K562 (cell line): Measurements from ENCODE around the gene RGS9BP. TPM values are rescaled to one million over a fixed set of nuclear protein-coding genes. Genes with fewer than 3 reads are reported as not detected.

ENCODE experiments used
- ATAC-seq: fragments of 200-7000 bp; cut with Tn5 transposase; 3 replicates; pipeline ENCODE4 v1.9.1; 2020; ENCODE audit warnings: moderate library complexity
- BruUV-seq: library from RNA; stranded (reverse); fragments of 400-500 nt; replicated peaks from 2 replicates; lab custom pipeline; 2021; lab: Mats Ljungman, UMichigan
- CTCF ChIA-PET: fragments of 300-600 bp; formaldehyde crosslinking; extraction: SDS; loops from one replicate; lab custom pipeline; 2021; ENCODE audit warnings: low intra/inter-chr PET ratio; lab: Yijun Ruan, JAX
- POLR2A ChIA-PET: fragments of 300-600, 350-650 bp; sonication (Branson Sonifier 250); formaldehyde crosslinking; extraction: SDS; loops from one replicate; lab custom pipeline; 2021; ENCODE audit warnings: antibody characterized with exemption, inconsistent platforms; lab: Yijun Ruan, JAX
- DNase-seq, 4 experiments: peaks; one replicate each; pipeline versions ENCODE4 v3.0.0 to v3.0.0-alpha.2; 2011 to 2018; ENCODE audit warnings: low spot score in 3 of 4, mixed read lengths in 3 of 4; ENCODE audit errors: extremely low read depth in 1 of 4
- FAIRE-seq: peaks from 2 replicates; lab custom pipeline; 2011; peaks lifted over from hg19 to GRCh38; lab: Jason Lieb, UNC
- H2AFZ ChIP-seq: 2 replicates; pipeline ENCODE4 v1.6.0; 2011; ENCODE audit warnings: low read depth, low read length, control low read depth, inconsistent platforms
- H3K27ac ChIP-seq: fragments of 200-600 bp; 3 replicates; pipeline ENCODE4 v1.8.0; 2011; ENCODE audit warnings: low read depth, mild to moderate bottlenecking, control low read depth, inconsistent platforms, low read length, moderate library complexity, mixed read lengths; ENCODE audit errors: extremely low read depth
- H3K27me3 ChIP-seq, 2 experiments: fragments of 300-600 bp in 1 of 2; 2 replicates in 1 of 2; 3 replicates in 1 of 2; pipeline versions ENCODE4 v1.6.0 to v1.8.0; 2011; ENCODE audit warnings: inconsistent platforms in 2 of 2, low read length in 2 of 2, mild to moderate bottlenecking in 1 of 2, mixed read lengths in 1 of 2, moderate library complexity in 1 of 2; ENCODE audit not compliant: control insufficient read depth in 2 of 2, insufficient read depth in 2 of 2
- H3K36me3 ChIP-seq: fragments of 300-600 bp; 3 replicates; pipeline ENCODE4 v1.8.0; 2011; ENCODE audit warnings: mild to moderate bottlenecking, low read length, inconsistent platforms; ENCODE audit not compliant: control insufficient read depth, insufficient read depth
- H3K4me1 ChIP-seq, 2 experiments: fragments of 200-600 bp in 1 of 2; replicated peaks in 1 of 2; 2 replicates in 1 of 2; 3 replicates in 1 of 2; pipeline versions ENCODE4 v1.5.1 to v1.8.0; 2011; ENCODE audit warnings: inconsistent platforms in 2 of 2, low read length in 2 of 2, mild to moderate bottlenecking in 1 of 2, mixed read lengths in 1 of 2, moderate library complexity in 1 of 2; ENCODE audit not compliant: control insufficient read depth in 2 of 2, insufficient read depth in 2 of 2
- H3K4me2 ChIP-seq: 2 replicates; pipeline ENCODE4 v1.6.1; 2011; ENCODE audit warnings: low read length, control low read depth, inconsistent platforms, mixed read lengths; ENCODE audit not compliant: insufficient read depth
- H3K4me3 ChIP-seq: fragments of 200-600 bp; sonication (generic), shearing (Covaris generic); 2 replicates; pipeline ENCODE4 v1.5.1; 2016; ENCODE audit warnings: control low read depth, inconsistent platforms
- H3K79me2 ChIP-seq: fragments of 200-600 bp; 3 replicates; pipeline ENCODE4 v1.8.0; 2011; ENCODE audit warnings: low read length, inconsistent platforms; ENCODE audit not compliant: control insufficient read depth, insufficient read depth
- H3K9ac ChIP-seq, 2 experiments: 2 replicates each; pipeline versions ENCODE4 v1.6.0 to v1.6.1; 2011; ENCODE audit warnings: low read depth in 2 of 2, low read length in 2 of 2, control low read depth in 1 of 2, inconsistent platforms in 1 of 2, mild to moderate bottlenecking in 1 of 2, mixed read lengths in 1 of 2; ENCODE audit not compliant: insufficient read depth in 1 of 2
- H3K9me1 ChIP-seq: one replicate; pipeline ENCODE4 v1.6.0; 2011; ENCODE audit warnings: inconsistent platforms, mild to moderate bottlenecking, low read length, moderate library complexity; ENCODE audit not compliant: control insufficient read depth, insufficient read depth
- H3K9me3 ChIP-seq: replicated peaks from 2 replicates; pipeline ENCODE4 v1.5.1; 2011; ENCODE audit warnings: low read depth, low read length, inconsistent platforms; ENCODE audit not compliant: control insufficient read depth, insufficient read depth
- H4K20me1 ChIP-seq: replicated peaks from 2 replicates; pipeline ENCODE4 v1.6.1; 2011; ENCODE audit warnings: low read length, inconsistent platforms, mixed read lengths; ENCODE audit not compliant: control insufficient read depth, insufficient read depth
- CBFA2T2 ChIP-seq: fragments of 450-650 bp; conservative IDR thresholded peaks from 2 replicates; pipeline ENCODE4 v1.6.1; 2017; ENCODE audit warnings: mild to moderate bottlenecking
- ESRRA ChIP-seq: fragments of 450-650 bp; IDR thresholded peaks from 2 replicates; pipeline ENCODE4 v1.6.1; 2014; ENCODE audit warnings: low read depth, mild to moderate bottlenecking, moderate library complexity, borderline replicate concordance
- HDAC8 ChIP-seq: fragments of 450-650 bp; IDR thresholded peaks from 2 replicates; pipeline ENCODE4 v1.6.1; 2016; ENCODE audit warnings: mild to moderate bottlenecking, missing genetic modification characterization, moderate library complexity, missing compliant biosample characterization
- HSF4 ChIP-seq: fragments of 250-450 bp; sonication (Bioruptor Pico); IDR thresholded peaks from 2 replicates; pipeline ENCODE4 v2.1.2; 2022; ENCODE audit warnings: mild to moderate bottlenecking, moderate library complexity, borderline replicate concordance
- JUND ChIP-seq, 2 experiments: IDR thresholded peaks; 2 replicates in 1 of 2; 3 replicates in 1 of 2; pipeline ENCODE4 v1.6.1; 2011; ENCODE audit warnings: borderline replicate concordance in 2 of 2, low read depth in 2 of 2, low read length in 2 of 2, improper control_type of control experiment in 1 of 2, missing biosample characterization in 1 of 2, missing genetic modification characterization in 1 of 2, missing genetic modification reagents in 1 of 2
- SMARCC2 ChIP-seq: fragments of 450-650 bp; IDR thresholded peaks from 2 replicates; pipeline ENCODE4 v1.6.1; 2017; ENCODE audit warnings: antibody characterized with exemption, moderate library complexity, mild to moderate bottlenecking, low read depth
- SOX6 ChIP-seq: fragments of 450-650 bp; IDR thresholded peaks from 2 replicates; pipeline ENCODE4 v1.6.1; 2014; ENCODE audit warnings: mild to moderate bottlenecking
- TAF9B ChIP-seq: fragments of 450-650 bp; IDR thresholded peaks from 2 replicates; pipeline ENCODE4 v1.6.1; 2018; ENCODE audit warnings: mild to moderate bottlenecking; ENCODE audit not compliant: partially characterized antibody
- ZC3H4 ChIP-seq: sonication (generic); formaldehyde crosslinking; IDR thresholded peaks from 2 replicates; pipeline ENCODE4 v1.9.0; 2021; ENCODE audit warnings: missing genetic modification reagents, borderline replicate concordance
- ZNF551 ChIP-seq: fragments of 250-450 bp; sonication (Bioruptor Pico); IDR thresholded peaks from 2 replicates; pipeline ENCODE4 v1.5.0; 2021; ENCODE audit warnings: mild to moderate bottlenecking, moderate library complexity
- WGBS: fragments of 100-300 bp; shearing (Covaris generic); methylation state at CpG from one replicate; pipeline ENCODE4 v1.1.6; 2016; ENCODE audit warnings: low coverage, mixed read lengths; ENCODE audit not compliant: insufficient coverage; ENCODE audit errors: missing lambda C conversion rate; 5-methylcytosine and 5-hydroxymethylcytosine counted together
- in situ Hi-C: fragments of 300-500 bp; cut with MboI; formaldehyde crosslinking; loops from 4 replicates; pipeline ENCODE4 v1.15.0; 2018; ENCODE audit warnings: inconsistent platforms, mixed read lengths
- intact Hi-C: fragments of 100-400 bp; cut with micrococcal nuclease; formaldehyde crosslinking; loops from 2 replicates; pipeline ENCODE4 v1.14.2; 2022
- polyA plus RNA-seq, 8 experiments: library from polyadenylated mRNA; depleted of rRNA in 4 of 8; stranded (reverse) in 5 of 8; unstranded in 3 of 8; fragments of >200 nt; fragmentation: Nextera tagmentation in 2 of 8; fragmentation: Illumina TruSeq in 1 of 8; extraction: Ambion mirVana in 2 of 8; extraction: Trizol in 1 of 8; gene quantifications; 2 replicates each; pipeline versions ENCODE4 v1.2.1 to v1.2.3, GENCODE V29; 2011 to 2014; ENCODE audit warnings: inconsistent platforms in 1 of 8, missing spikeins in 1 of 8
- total RNA-seq, 7 experiments: library from RNA; depleted of rRNA in 6 of 7; stranded (reverse); fragments of >200 nt in 6 of 7; fragmentation: Illumina TruSeq in 2 of 7; extraction: Trizol in 2 of 7; gene quantifications; 2 replicates each; pipeline versions ENCODE4 v1.2.1 to v1.2.3, GENCODE V29; 2011 to 2021; ENCODE audit warnings: low replicate concordance in 1 of 7
- TF ChIP-seq, protein P1 (sequence below): fragments of 200-400 bp; formaldehyde crosslinking; IDR thresholded peaks from 2 replicates; pipeline ENCODE4 v1.6.1; 2017; ENCODE audit warnings: mild to moderate bottlenecking, low read depth, low read length, moderate library complexity
- TF ChIP-seq, protein P2 (sequence below), 2 experiments: IDR thresholded peaks; 2 replicates each; pipeline ENCODE4 v1.6.1; 2011; ENCODE audit warnings: borderline replicate concordance in 1 of 2, control low read depth in 1 of 2, low read depth in 1 of 2, low read length in 1 of 2, mild to moderate bottlenecking in 1 of 2, mixed read lengths in 1 of 2, moderate library complexity in 1 of 2; ENCODE audit not compliant: insufficient read depth in 1 of 2, insufficient read length in 1 of 2, poor library complexity in 1 of 2, severe bottlenecking in 1 of 2; ENCODE audit errors: extremely low read depth in 1 of 2
- TF ChIP-seq, protein P3 (sequence below): fragments of 250-450 bp; sonication (Bioruptor Pico); IDR thresholded peaks from 2 replicates; pipeline ENCODE4 v1.9.0; 2021; ENCODE audit warnings: mild to moderate bottlenecking, inconsistent platforms

The RGS9BP gene
- total and polyA plus RNA-seq, 9 of the 15 experiments (the other 6 are each of a cell fraction or from before 2014, with no cell fraction given): 0.03 to 1.3 (median 0.49) TPM

DNA sequence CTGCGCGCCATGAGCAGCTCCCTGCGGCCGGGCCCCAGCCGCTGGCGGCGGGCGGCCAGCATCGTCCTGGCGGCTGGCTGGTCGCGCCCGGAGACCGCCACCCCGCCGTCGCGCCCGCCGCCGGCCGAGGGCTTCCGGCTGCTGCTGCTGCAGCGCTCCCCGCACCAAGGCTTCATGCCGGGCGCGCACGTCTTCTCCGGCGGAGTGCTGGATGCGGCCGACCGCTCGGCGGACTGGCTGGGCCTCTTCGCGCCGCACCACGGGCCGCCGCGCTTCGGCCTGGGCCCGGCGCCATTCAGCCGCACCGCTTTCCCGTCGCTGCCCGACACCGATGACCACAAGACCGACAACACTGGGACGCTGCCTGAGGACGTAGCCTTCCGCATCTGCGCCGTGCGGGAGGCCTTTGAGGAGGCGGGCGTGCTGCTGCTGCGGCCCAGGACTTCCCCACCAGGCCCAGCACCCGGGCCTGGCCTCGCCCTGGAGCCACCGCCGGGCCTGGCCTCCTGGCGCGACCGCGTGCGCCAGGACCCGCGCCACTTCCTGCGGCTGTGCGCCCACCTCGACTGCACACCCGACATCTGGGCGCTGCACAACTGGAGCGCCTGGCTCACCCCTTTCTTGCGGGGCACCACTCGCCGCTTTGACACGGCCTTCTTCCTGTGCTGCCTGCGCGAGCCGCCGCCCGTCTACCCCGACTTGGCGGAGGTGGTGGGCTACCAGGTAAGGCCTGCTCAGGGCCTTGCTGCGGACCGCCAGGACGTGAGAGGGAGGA, 16.5 kb downstream of the RGS9BP start (continued):
- peak; percentile 88 for TF ChIP-seq ZC3H4 (CRISPR knock-in tag)

DNA sequence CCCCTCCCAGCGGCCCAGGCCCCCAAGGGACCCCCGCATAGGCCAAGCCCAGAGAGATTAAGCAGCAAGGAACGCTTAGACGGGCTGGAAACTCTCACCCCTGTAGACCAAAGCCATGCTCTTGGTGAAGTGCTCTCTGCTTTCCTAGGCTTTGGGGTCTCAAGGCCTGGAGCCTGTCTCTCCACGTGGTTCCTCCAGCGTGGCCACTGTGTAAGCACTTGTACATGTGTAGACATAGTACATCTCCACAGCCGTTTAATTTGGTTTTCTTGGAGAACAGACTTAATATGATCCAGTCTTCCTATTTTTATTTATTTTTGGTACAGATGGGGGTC, 17.0 kb downstream of the RGS9BP start:
- POLR2A ChIA-PET: interaction anchor here (1.0 to 1.9 kb wide), 3 partner anchors 15 to 29 kb away, joined by 3 to 4 read pairs (median 4); no protein-coding TSS in a partner anchor
- peak overlapping the region; percentile 89 to 100 for H3K9ac ChIP-seq
- FAIRE-seq (no peak), DNase-seq (peak in 1 of 4 experiments; percentile 49), ATAC-seq (peak; percentile 26)
- peak overlapping the region; percentile 88 for H2AFZ ChIP-seq
- no peaks in the 10 kb centered on the region for H4K20me1 ChIP-seq
- peaks cover 39% of the 10 kb centered on the region for H3K36me3 ChIP-seq
- peak overlapping the region; percentile 96 for H3K4me2 ChIP-seq
- peak overlapping the region; percentile 73 for H3K4me3 ChIP-seq
- H3K27ac ChIP-seq: peak overlapping the region; percentile 86
- 2% methylated on average over 7 of the region's 7 CpGs for WGBS
- intact Hi-C loops (loop anchor here (10.0 kb wide), 1 partner anchor 282 kb away; the partner anchor contains the start of genes CEP89 and FAAP24), in situ Hi-C loops (no loop called here)
- CTCF ChIA-PET: no interaction called here
- no peaks in the 10 kb centered on the region for H3K27me3 ChIP-seq
- BruUV-seq: no TSS peak
- peaks cover 85% of the 10 kb centered on the region for H3K79me2 ChIP-seq
- H3K4me1 ChIP-seq: peaks cover 16 to 29% of the 10 kb centered on the region in 2 experiments; a peak in 4 of 5 replicates
- H3K9me3 ChIP-seq: peaks cover 23% of the 10 kb centered on the region
- H3K9me1 ChIP-seq: no peaks in the 10 kb centered on the region
- no peak for TF ChIP-seq JUND (IDR thresholded peaks at IDR 0.05; ENCODE audit: borderline replicate concordance, low read depth, low read length)
- TF ChIP-seq JUND (tag; IDR thresholded peaks at IDR 0.05; ENCODE audit: borderline replicate concordance, low read depth, low read length): no peak
- no peak for TF ChIP-seq SMARCC2
- TF ChIP-seq SOX6: no peak
- no peak for TF ChIP-seq ZNF551
- TF ChIP-seq TAF9B: no peak
- TF ChIP-seq, protein P1, sequence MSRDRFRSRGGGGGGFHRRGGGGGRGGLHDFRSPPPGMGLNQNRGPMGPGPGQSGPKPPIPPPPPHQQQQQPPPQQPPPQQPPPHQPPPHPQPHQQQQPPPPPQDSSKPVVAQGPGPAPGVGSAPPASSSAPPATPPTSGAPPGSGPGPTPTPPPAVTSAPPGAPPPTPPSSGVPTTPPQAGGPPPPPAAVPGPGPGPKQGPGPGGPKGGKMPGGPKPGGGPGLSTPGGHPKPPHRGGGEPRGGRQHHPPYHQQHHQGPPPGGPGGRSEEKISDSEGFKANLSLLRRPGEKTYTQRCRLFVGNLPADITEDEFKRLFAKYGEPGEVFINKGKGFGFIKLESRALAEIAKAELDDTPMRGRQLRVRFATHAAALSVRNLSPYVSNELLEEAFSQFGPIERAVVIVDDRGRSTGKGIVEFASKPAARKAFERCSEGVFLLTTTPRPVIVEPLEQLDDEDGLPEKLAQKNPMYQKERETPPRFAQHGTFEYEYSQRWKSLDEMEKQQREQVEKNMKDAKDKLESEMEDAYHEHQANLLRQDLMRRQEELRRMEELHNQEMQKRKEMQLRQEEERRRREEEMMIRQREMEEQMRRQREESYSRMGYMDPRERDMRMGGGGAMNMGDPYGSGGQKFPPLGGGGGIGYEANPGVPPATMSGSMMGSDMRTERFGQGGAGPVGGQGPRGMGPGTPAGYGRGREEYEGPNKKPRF: no peak
- no peak for TF ChIP-seq HSF4 (CRISPR knock-in tag)
- no peak for TF ChIP-seq CBFA2T2
- TF ChIP-seq ESRRA: no peak
- no peak for TF ChIP-seq HDAC8 (tag)
- TF ChIP-seq, protein P2, sequence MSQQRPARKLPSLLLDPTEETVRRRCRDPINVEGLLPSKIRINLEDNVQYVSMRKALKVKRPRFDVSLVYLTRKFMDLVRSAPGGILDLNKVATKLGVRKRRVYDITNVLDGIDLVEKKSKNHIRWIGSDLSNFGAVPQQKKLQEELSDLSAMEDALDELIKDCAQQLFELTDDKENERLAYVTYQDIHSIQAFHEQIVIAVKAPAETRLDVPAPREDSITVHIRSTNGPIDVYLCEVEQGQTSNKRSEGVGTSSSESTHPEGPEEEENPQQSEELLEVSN (IDR thresholded peaks at IDR 0.05; ENCODE audit: borderline replicate concordance in 1 of 2, extremely low read depth in 1 of 2, insufficient read depth in 1 of 2, insufficient read length in 1 of 2, low read depth in 1 of 2, low read length in 1 of 2, poor library complexity in 1 of 2, severe bottlenecking in 1 of 2): peak in 1 of 2 experiments; percentile 35
- TF ChIP-seq, protein P3, sequence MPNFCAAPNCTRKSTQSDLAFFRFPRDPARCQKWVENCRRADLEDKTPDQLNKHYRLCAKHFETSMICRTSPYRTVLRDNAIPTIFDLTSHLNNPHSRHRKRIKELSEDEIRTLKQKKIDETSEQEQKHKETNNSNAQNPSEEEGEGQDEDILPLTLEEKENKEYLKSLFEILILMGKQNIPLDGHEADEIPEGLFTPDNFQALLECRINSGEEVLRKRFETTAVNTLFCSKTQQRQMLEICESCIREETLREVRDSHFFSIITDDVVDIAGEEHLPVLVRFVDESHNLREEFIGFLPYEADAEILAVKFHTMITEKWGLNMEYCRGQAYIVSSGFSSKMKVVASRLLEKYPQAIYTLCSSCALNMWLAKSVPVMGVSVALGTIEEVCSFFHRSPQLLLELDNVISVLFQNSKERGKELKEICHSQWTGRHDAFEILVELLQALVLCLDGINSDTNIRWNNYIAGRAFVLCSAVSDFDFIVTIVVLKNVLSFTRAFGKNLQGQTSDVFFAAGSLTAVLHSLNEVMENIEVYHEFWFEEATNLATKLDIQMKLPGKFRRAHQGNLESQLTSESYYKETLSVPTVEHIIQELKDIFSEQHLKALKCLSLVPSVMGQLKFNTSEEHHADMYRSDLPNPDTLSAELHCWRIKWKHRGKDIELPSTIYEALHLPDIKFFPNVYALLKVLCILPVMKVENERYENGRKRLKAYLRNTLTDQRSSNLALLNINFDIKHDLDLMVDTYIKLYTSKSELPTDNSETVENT (CRISPR knock-in tag): no peak
